NOMO-1 treated with DMSO at 0.1 percent for 48 hours (cell line): ENCODE measurements around the gene GBP4.

Experiments used
- DNase-seq: peaks from one replicate; lab custom pipeline; 2025; ENCODE audit not compliant: unreplicated experiment; lab: John Stamatoyannopoulos, UW

The GBP4 gene

DNA sequence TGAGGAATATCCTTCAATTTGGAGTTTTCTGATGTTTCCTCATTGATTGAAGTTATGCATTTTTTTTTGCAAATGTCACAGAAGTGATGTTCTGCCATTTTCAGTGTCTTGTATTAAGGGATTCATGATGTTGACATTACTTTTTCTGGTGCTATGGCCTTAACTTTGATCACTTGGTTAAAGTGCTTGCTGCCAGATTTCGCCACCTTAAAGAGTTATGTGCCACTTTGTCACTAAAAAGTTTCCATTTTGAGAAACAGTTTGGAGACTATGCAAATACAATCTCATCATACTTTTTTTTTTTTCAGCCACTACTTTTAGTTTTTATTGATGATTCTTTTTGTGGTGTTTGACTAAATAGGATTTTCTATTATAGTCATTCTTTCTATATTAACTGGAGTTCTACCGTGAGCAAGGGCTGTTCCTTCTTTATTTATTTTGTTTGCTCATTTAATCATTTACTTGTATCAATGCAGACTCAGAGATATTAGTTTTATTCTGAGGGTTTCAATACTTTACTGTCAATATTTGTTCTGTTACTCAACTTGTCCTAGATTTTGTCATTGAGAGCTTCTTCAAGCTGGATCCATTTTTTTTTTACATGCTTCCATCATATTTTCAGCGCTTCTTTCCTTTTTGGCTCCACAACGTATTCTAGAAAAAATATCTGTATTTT is 26.1 kb downstream of the GBP4 start:
- no peak for DNase-seq

DNA sequence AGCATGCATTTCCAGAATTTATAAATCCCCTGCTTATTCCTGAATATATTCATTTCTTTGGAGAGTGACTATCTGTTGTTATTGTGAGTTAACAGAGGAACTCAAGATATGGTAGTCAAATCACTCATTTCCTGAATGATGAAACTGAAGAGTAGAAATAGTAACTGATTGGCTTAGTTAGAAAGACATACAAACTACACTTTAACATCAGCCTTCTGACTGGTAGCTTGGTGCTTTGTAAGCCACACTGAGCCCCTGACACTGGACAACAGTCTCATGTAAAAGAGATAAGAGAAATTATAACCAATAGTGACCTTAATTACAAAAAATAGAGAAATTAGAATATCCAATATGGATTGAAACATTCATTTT is 27.7 kb downstream of the GBP4 start:
- peak; percentile 64 for DNase-seq

DNA sequence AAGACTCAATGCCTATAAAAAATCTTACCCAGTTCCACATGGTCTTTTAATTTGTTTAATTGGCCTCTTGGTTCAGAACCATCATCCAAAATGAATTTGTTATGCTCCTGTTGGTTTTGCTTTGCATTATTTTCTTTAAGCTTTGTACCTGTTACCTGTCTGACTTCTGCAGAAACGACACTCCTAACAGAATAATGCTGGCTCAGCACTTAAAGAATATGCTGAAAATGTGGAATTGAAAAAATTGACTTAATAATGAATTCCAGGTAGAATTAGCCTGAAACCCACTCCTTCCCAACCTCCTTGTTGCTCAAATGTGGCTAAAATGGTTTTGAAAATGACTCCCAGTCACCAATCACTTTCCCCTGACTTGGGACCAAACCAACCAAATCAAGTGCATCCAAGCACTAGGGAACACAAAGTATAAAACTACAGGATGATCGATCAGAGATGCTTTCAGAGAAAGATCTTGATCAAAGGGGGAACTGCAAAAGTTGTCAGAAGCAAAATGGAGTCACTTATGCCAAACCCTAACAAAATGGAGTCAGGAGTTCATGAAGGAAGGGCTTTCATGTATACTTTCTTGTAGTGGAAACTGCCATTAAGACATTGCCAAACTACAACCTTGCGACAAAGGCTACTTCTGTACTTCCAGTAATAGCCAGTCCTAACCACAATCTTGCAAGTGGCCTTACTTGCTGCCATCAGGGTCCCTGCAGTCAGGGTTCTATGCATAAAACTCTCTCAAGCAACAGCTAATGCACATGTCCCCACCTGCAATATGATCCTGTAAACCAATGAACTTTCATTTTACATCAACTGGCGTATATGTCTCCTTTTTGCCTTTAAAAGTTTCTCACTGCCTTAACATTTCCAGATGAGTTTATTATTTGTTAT is 28.3 kb downstream of the GBP4 start:
- DNase-seq: peak; percentile 63

DNA sequence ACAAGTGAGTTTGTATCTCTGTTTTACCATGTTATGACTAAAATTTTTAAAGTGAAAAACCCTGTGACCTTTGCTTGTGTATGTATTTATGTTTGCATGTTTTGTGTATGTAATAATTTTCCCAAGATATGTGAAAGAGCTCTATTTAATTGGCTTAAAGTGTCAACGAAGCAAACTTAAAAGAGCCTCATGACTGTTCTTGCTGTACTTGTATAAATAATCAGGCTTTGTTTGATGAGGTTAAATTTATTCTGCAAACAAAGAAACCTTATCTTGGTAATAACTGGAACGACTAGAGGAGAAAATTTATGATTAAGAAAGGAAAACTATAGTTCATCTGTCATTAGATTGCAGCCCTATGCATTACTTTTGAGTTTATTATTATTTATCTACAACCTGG is 29.6 kb downstream of the GBP4 start:
- no peak for DNase-seq

DNA sequence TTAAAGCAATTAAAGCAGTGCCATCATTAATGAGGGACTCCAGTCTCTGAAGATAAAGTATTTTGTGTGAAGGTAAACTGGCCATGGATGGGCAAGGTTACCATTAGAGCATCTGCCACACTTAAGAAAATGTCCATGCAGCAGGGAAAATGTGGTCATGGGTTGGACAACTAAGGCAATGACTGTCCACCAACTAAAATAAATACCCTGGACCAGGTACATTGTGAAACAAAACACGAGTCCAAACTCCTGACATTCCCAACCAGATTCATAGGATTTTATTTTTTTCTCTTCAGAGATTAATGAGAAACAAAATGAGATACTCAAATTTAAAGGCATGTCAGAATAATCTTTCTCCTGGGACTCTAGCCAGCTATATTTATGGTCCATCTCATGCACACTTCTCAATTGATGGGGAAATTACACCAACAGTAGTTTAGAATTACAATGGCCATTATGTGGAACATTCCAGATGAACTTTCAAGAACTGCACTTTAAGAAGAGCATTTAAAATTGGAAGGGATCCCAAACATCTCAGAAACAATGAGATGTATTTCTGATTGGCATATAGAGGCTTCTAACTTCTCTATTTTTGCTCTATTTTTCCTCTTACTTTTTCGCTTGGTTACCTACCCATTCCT is 31.0 kb downstream of the GBP4 start:
- no peak for DNase-seq

DNA sequence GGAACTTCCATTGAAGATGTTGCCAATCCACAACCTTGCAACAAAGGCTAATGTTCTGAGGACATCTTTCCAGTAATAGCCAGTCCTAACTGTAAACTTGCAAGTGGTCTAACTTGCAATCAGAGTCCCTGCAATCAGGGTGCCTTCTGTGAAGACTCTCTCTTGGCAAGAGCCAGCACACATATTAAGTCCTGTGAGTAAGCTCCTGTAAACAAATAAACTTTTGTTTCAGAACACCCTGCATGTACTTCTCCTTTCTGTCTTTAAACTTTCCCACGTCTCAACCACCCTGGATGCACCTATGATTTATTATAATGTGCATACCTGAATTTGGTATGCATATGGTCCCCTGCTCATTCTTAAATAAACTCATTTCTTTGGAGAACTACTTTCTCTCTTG is 32.0 kb downstream of the GBP4 start:
- DNase-seq: no peak

DNA sequence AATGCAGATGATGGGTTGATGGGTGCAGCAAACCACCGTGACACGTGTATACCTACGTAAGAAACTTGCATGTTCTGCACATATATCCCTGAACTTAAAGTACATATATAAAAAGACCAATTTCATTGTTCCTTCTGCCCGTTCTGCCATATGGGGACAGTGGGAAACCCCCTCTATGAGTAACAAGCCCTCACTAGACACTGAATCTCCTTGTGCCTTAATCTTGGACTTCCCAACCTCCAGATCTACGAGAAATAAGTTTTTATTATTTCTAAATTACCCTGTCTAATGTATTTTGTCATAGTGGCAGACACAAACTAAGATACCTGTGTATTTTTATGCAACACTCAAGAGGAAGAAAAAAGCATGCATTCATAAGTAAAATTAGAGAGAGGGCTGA is 32.9 kb downstream of the GBP4 start:
- DNase-seq: no peak

DNA sequence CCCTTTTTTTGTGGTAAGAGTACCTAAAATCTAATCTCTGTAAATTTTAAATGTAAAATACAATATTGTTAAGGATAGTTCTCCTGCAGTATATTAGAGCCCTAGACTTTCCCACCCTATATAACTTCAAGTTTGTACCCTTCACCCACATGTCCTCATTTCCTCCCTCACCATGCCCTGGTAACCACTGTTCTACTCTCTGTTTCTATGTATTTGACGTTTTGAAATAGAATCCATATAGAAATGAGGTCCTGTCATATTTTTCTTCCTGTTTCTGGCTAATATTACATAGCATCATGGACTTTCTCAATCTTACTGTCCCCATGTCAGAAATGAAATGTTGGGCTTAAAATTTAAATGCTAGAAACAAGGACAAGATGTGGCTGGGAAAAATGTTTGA is 47.7 kb downstream of the GBP4 start:
- DNase-seq: no peak

DNA sequence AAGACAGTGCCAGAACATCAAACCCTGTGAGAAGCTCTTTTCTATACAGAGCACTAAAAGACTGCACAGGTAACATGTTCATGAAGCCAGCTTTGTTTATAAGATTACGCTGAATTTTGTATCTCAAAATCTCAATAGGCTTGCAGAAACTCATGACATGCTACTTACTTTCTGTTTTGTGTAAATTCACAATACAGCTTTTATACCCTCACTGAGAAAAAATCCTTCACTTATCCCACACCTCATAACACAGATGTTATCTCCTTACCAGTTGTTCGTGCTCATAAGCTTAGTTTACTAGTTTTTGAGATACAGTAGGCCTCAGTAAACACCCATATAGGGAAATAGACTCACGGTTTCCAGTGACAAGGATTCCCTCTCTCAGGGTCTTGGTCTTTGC is 48.8 kb downstream of the GBP4 start:
- no peak for DNase-seq

DNA sequence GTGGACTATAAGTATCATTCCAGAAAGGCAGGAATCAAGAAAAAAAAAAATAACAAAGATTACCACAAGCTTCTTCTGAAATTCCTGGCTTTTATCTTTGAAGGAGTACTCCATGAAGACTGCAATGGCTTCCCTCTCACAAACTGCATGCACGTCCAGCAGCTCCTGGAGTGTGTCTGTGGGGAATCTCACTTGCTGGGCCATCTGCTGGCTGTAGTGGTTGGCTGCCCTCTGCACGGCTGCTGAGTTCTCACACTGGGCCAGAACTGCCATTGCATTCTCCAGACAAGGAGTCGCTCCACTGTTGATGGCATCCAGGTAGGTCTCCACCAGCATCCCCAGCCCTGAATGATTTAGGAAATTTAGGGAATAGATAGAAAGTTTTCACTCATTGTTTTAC is 49.5 kb downstream of the GBP4 start:
- no peak for DNase-seq

DNA sequence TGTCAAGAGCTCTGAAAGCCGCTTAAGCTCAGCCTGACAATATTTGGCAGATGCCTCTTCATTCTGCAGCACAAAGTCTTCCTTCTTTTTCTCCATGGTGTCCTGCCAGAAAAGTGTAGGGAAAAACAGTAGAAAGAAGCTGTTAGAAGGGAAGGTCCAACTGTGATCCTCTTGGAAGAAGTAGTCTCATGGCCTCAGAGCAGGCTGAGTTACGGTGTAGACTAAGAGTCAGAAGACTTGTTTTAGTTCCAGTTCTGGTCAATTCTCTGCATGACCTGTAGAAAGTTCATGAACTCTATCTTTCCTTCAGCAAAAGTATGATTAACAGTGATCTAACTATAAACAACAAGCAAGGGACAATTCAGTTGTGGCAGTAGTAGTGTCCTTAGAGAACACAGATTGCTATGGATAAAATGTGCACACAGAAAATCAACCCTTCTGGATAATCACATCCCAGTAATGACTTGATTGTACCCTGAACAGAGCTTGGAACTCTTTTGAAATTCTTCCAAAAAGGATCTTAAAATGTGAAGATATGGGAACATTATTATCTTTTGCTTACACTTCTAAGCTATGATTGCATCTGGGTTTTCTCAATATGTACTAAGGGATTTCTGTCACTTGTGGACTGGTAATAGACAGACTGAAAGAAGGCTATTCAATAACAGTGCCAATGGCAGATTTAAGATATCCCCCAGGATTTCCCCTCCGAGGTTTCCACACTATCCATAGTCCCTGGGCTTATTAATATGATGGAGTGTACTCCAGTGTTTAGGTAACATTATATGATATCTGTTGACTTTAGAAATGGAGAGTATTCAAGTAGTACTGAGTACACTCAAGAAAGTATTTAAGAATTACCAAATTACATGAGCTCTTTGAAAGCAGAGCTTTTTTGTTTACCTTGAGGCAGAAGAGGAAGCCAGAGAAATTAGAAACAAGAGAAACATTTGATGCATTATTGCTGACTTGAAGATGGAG is 50.8 kb downstream of the GBP4 start:
- no peak for DNase-seq

DNA sequence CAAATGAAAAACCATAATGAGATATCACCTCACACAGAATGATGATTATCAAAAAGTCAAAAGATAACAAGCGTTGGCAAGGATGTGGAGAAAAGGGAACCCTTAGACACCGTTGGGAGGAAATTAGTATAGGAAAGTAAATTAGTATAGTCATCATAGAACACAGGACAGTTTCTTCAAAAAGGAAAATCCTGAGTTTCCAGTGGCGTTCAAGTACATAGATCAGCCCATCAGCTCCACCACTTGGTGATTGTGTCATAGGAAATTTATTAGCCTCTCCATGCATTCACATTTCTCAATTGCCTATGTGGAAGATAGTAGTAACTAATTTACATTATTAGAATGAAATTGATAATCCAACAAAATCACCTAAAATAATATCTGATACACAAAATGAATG is 52.0 kb downstream of the GBP4 start:
- no peak for DNase-seq

DNA sequence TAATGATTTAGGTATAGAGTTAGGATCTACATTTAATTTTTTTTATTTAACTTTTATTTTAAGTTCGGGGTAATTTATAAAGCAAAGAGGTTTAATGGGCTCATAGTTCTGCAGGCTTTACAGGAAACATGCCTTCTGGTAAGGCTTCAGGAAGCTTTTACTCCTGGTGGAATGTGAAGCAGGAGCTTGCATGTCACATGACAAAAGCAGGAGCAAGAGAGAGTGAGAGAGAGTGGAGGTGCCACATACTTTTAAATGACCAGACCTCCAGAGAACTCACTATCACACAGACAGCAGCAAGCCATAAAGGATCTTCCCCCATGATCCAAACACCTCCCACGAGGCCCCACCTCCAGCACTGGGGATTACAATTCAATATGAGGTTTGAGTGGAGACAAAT is 55.3 kb downstream of the GBP4 start:
- DNase-seq: no peak

DNA sequence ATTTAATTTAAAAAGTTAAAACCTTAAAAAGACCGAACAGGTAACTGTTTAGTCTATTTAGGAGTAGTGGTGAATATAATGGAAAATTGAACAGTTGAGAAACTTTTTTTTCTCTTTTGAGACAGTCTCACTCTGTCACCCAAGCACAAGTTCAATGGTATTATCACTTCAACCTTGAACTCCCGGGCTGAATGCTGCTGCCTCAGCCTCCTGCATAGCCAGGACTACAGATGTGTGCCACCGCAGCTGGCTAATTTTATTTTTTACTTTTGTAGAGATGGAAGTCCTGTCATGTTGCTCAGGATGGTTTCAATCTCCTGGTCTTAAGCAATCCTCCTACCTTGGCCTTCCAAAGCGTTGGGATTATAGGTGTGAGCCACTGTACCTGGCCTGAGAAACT is 56.6 kb downstream of the GBP4 start:
- no peak for DNase-seq

DNA sequence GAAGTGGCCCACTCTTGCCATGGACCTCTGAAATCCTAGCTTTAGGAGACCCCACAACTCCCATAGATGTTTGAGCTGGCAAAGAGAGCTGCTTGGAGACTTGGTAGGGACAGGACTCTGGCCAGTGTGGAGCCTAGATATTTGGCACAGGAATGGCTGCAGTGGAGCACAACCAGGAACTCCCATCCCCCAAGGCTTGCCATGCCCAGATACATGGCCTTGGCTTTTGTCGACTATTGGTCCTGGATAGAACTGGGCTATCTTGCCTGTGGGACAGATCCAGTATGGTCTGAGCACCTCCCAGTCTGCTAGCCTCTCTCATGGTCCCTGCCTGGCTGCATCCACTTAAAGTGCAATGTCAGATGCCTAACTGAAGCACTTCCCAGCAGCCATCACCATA is 65.0 kb downstream of the GBP4 start:
- no peak for DNase-seq
